NCI-H2196 treated with DMSO at 0.1 percent for 48 hours (cell line): ENCODE results near the gene ZBTB20.

Experiments used
- DNase-seq: peaks from one replicate; lab custom pipeline; 2025; ENCODE audit not compliant: unreplicated experiment; lab: John Stamatoyannopoulos, UW

Gene ZBTB20

GRCh38 chr3:114929971-114930732, 216.9 kb downstream of the ZBTB20 start:
- DNase-seq: no peak

- no peak for DNase-seq
Observed at GRCh38 chr3:114928989-114929640, 218.0 kb downstream of the ZBTB20 start.

GRCh38 chr3:114904633-114905032, 242.5 kb downstream of the ZBTB20 start:
- no peak for DNase-seq

- peak; percentile 80 for DNase-seq
Observed at GRCh38 chr3:114903213-114903612, 243.9 kb downstream of the ZBTB20 start.

GRCh38 chr3:114902691-114903101, 244.4 kb downstream of the ZBTB20 start:
- DNase-seq: peak; percentile 80

- DNase-seq: no peak
Observed at GRCh38 chr3:114900908-114901307, 246.2 kb downstream of the ZBTB20 start.

GRCh38 chr3:114899186-114899931, 247.7 kb downstream of the ZBTB20 start:
- DNase-seq: peak; percentile 98

- DNase-seq: no peak
Observed at GRCh38 chr3:114896978-114897377, 250.1 kb downstream of the ZBTB20 start.

GRCh38 chr3:114893361-114893760, 253.7 kb downstream of the ZBTB20 start:
- no peak for DNase-seq

- DNase-seq: peak; percentile 21
Observed at GRCh38 chr3:114892880-114893279, 254.2 kb downstream of the ZBTB20 start.

- peak; percentile 62 for DNase-seq
Observed at GRCh38 chr3:114892131-114892879, 254.8 kb downstream of the ZBTB20 start.

- no peak for DNase-seq
Observed at GRCh38 chr3:114887806-114888205, 259.3 kb downstream of the ZBTB20 start.

GRCh38 chr3:114886905-114887304, 260.2 kb downstream of the ZBTB20 start:
- DNase-seq: no peak

GRCh38 chr3:114884213-114884923, 262.7 kb downstream of the ZBTB20 start:
- no peak for DNase-seq

GRCh38 chr3:114880078-114880477, 267.0 kb downstream of the ZBTB20 start:
- peak; percentile 96 for DNase-seq

GRCh38 chr3:114879059-114880031, 267.7 kb downstream of the ZBTB20 start:
- peak; percentile 97 for DNase-seq

- peak; percentile 36 for DNase-seq
Observed at GRCh38 chr3:114878114-114878839, 268.8 kb downstream of the ZBTB20 start.

GRCh38 chr3:114877378-114878113, 269.5 kb downstream of the ZBTB20 start:
- no peak for DNase-seq
